ENCODE results near the gene NFS1.
"Not testable (repeated sequence)": the region's sequence is repeated elsewhere in the genome, so short reads cannot be mapped to it uniquely, and the experiment has no call there.

NFS1 gene

DNA sequence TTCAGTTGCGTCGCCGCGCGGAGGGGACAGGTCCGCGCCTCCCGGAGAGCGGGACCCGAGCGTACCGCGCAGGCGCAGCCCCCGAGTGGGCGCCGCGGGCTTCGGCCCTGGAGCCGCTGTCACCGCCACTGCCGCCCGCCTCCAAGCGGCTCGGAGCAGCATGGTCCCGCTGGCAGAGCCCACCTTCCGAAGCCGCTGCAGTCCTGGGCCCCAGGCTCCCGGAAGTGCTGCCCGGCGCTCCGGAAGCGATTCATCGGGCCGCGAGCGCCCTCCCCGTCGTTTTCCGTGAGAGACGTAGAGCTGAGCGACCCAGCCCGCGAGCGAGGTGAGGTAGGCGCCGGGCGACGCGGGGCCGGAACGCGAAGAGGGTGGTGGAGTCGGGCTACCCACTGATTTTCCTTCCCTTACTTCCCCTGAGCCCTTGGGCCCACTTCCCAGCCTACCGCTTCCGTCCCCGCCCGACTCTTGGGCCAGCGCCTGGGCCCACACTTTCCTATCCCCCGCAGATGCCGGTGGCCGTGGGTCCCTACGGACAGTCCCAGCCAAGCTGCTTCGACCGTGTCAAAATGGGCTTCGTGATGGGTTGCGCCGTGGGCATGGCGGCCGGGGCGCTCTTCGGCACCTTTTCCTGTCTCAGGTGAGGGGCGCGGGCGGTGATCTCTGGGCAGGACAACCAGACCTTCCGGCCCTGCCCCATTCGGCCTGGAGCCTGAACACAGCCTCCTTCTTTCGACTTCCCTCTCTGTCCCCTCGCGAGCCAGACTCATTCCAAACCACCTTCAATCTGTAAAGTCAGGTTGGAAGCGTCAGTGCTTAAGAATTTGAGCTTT is at the start of gene NFS1, which contains the start of gene ROMO1:
Gene NFS1 (minus strand): TSS at position 226 of the 830 bp plus-strand sequence. CDS start 64 bp downstream, at position 162.
Gene ROMO1 (plus strand): TSS at position 279 of the 830 bp plus-strand sequence. CDS start 228 bp downstream, at position 507.
- peak; percentile 61 to 76 for DNase-seq (ENCODE audit: extremely low read depth in 1 of 2, low read depth in 1 of 2)

DNA sequence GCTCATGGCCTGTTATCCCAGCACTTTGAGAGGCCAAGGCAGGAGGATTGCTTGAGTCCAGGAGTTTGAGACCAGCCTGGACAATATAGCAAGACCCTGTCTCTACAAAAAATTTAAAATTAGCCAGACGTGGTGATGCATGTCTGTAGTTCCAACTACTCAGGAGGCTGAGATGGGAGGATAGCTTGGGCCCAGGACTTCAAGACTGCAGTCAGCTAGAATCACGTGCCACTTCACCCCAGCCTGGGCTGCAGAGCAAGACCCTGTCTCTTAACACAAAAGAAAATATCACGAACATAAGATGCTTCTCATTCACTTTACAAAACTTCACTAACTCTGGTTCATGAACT is 45.3 kb upstream of the NFS1 start:
- DNase-seq (ENCODE audit: extremely low read depth in 1 of 2, low read depth in 1 of 2), result not testable (repeated sequence)

DNA sequence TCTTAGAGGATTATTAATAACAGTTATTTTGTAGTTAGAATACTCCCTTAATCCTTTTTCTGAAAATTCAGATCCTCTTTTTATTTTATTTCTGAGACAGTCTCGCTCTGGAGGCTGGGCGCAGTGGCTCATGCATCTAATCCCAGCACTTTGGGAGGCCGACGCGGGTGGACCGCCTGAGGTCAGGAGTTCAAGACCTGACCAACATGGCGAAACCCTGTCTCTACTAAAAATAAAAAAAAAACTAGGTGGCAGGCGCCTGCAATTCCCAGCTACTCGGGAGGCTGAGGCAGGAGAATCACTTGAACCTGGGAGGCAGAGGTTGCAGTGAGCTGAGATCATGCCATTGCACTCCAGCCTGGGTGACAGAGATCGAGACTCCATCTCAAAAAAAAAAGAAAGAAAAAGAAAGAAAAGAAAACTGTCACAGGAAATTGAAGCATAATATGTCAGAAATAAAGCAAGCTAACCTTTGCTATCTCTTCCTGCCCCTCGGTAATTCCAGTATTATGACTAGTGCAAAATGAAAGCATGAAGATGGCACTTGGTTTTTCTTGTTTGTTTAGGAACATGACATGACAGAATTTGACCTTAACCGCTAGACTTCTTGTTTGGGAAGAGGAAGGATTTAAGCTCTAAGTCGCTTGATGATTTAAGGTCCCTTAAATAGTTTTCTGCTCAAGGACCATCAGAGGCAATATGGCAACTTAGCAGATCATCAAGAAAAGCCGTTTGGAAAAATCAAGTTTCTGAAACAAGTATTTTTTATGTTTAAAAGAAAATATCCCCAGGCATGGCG is 44.7 kb upstream of the NFS1 start:
- DNase-seq (ENCODE audit: extremely low read depth in 1 of 2, low read depth in 1 of 2), result no peak

DNA sequence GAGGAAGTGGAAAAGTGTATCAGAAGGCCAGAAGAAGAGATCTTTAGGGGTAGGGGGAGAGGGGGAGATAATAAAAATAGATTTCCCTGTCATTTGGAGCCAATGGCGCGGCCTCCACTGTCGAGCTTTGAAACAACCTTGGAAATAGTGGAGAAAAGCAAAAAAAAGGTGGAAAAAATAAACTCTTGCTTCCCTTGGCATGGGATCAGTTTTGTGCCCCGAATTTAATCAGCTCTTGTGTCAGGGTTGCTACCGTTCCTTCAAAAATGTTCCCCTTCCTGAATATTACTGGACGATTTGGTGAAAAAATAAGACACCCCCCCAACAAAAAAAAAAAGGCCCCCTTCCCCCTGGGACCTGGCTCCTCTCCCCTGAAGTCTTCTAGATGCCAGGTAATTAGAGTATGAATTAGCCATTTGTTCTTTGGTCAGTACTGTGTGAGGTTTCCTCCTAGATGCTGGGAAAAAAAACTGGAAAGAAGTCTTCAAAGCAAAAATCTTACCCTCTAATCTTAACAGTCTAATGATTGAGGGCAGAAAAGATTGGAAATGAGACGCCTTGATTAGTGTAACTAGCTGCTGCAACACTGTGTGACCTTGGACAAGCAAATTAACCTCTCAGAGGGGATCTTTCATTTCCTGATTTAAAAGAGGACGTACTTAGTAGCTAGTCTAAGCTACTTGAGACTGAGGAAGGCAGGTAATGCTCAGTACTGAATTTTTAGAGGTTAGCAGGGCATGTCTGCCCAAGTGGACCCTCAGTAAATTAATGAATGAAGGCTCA is 43.8 kb upstream of the NFS1 start:
- DNase-seq (ENCODE audit: extremely low read depth in 1 of 2, low read depth in 1 of 2), result no peak

DNA sequence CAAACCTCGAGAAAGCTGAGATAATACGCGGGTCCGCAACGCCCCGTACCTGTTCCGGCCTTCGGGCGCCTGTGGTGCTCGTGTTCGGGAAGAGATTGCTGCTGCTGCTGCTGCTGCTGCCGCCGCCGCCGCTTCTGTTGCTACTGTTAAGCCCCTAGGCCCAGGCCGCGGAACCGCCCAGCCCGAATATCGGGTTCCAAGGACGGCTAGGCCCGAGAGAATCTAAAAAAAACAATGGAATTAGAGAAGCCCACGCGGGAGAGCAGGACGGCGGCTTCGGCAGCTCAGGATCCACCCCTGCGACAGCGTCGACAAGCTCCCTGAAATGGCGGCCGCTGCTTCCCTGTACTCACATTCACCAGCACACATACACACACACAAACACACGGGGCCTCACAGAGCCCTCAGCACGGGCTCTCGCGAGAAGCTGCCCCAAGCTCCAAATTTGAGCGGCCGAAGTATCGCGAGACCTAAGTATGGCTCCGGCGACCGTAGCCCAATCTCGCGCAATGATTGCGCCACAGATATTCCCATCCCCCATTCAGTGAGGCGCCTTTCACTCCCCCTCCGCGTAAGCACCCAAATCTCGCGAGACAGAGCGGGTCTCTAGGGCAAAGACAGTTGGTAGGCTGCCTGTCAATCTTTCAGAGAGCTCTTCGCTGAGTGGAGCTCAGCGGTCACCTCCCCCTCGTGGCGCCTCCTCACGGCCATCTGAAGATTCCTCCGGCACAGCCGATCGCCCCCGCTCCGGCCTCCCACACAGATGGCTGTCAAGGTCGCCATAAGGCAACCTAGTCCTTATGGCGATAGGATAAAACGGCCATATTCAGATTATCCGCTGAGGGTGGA is 43.0 kb upstream of the NFS1 start, which contains the start of gene RBM39:
Gene RBM39 (minus strand): TSS at position 369 of the 849 bp plus-strand sequence. CDS start 1,386 bp downstream, outside the sequence.
- DNase-seq (ENCODE audit: extremely low read depth in 1 of 2, low read depth in 1 of 2), result peak; percentile 96 to 100

DNA sequence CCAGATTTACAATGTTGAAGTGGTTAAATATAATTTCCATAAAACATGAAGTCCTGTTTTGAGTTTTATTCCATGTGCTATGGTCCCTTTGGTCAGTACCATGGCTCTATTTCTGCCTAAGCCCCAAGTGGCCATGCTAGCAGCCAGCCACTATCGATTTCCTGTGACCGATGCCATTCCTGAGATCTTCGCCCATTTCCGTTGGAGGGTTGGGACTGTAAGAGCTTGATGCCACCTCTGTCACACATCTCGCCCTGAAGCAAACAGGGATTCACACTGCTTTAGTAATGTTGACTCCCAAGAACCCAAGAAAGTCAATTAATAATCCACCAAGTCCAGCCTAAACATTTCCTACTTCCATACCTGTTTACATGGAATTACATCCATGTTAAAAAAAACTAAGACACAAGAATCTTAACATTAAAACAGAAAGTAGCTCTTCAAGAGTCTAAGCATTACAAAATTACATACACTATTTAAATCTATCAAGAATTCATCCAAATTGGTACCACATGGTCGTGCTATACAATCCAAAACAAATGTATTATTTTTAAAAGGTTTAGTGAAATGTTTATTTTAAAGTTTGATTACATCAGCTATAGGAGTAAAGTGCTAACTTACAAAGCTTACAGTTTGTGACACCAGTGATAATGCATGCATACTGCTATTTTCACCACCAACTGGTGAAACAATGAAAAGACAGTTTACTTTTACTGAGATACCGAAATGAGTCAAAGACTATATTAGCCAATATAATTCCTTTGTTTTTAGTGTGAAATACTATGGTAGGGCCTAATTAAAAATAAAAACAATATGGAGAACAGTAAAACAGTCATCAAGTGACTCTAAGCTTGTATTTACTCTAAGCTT is 40.4 kb upstream of the NFS1 start:
- DNase-seq (ENCODE audit: extremely low read depth in 1 of 2, low read depth in 1 of 2), result no peak

DNA sequence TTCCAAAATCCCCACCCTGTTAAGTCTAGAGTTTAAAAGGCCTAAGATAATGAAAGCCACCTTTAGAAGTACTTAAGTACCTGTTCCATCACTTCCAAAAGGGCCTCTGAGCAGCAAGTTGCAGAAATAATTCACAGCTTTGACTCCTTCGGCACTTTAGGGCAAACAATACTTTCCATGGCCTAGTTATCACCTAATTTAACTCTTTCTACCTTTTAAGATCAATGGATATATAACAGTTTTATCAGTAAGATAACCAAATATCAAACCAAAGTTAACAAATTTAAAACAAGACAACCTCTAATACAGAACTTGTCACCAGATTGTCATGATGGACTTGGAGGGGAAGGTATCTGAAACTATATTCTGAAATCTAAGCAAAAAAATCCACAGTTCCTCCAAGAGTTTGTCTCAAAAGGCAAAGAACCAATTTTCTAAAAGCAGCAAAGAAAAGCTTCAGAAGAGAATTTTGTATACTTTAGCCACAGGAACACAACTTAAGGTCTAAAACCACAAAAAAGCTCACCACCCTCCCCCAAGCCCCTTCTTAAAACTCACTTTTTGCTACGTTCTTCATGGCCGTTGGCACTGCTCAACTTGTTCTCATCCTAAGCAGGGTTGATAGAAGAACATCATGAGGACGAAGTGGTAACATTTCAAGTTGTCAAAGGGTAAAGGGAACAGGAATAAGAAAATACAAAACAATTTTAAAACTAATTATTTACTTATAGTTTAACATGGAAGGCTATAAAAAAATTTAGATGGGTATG is 39.4 kb upstream of the NFS1 start:
- DNase-seq (ENCODE audit: extremely low read depth in 1 of 2, low read depth in 1 of 2), result no peak

DNA sequence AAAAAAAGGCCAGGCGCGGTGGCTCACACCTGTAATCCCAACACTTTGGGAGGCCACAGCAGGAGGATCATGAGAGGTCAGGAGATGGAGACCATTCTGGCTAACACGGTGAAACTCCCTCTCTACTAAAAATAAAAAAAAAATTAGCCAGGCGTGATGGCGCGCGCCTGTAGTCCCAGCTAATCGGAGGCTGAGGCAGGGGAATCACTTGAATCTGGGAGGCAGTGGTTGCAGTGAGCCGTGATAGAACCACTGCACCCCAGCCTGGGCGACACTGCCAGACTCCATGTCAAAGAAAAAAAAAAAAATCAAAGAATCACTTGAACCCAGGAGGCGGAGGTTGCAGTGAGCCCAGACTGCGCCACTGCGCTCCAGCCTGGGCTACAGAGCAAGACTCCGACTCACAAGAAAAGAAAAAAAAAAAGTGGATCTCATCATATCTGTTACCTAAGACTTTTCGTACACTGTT is 38.7 kb upstream of the NFS1 start:
- DNase-seq (ENCODE audit: extremely low read depth in 1 of 2, low read depth in 1 of 2), result no peak

DNA sequence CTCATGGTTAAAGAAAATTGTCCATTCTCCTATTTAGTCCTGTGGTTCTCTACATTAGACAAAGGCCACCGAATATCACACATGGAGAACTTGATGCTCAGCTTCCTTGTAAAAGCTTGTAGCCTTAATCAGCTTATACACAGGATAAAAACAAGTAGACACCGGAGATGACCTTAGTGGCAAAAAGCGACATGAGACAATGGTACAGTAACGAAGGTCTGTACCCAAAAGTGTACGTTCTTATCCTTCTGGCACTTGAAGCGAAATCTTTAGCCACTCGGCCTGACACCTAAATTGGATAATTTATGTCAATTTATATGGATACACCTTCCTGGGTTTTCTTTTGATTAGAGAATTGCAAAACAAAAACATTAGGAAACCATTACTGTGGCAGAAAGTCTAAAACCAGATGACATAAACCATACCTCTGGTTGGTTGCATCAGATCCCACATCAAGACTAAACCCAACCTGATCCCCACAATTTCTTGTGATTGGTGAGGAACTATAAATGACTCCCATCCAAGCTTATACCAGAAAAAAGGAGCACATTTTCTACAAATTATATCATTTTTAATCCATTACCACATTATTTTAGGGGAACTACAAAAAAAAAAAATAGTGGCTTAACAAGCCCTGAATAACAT is 36.8 kb upstream of the NFS1 start:
- DNase-seq (ENCODE audit: extremely low read depth in 1 of 2, low read depth in 1 of 2), result no peak

DNA sequence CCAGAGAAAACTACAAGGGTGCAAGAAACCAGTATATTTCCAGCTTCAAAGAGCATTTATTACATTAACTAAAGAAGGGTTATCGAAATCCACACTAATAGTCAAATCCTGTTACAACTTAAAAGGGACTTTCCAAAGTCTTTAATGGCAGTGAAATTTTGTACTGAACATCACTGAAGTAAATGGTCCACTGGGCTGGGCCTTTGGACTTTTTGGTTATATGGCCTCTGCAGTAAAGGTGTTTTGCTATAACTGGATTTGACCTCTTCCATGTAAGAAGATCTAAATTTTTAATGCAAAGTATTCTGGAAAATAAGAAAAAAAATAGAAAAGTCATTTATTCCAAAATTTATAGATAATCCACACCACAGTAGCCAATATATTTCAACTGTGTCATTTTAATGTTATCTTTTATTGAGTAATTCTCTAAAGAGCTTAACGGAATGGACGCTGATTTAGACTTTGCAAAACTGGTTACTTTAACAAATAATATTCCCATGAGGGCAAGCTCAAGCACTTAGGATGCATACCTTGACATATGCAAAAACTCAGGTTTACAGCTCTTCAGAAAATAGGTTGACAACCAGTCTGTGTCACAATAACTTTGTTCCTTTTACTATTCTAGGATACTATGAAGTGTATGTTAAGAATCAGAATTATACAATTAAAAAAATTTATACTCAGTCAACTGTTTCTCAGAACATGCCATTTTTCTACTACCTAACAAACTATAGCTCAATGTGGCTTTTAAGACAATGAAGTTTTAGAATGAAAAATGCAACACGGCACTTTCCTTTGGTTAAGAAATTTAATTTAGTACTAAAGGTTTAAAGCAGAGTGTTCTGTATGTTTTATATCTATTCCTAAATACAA is 35.9 kb upstream of the NFS1 start:
- no peak for DNase-seq (ENCODE audit: extremely low read depth in 1 of 2, low read depth in 1 of 2)

DNA sequence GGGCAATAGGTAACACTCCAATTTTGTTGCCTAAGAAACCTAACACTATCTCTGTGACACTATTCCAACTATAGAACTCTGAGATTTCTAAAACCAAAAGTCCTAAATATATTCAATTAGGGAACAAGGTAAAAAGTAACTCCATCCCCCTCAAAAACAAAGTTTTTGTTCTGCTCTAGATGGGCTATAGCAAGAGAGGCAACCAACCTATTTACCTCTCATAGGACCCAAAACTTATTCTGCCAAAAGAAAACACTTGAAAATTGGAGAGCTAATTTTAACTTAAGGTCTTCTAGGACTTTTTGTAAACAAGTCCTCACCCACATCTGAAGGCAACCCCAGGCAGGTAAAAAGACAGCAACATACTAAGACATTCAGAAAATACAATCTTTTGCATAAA is 35.2 kb upstream of the NFS1 start:
- no peak for DNase-seq (ENCODE audit: extremely low read depth in 1 of 2, low read depth in 1 of 2)

DNA sequence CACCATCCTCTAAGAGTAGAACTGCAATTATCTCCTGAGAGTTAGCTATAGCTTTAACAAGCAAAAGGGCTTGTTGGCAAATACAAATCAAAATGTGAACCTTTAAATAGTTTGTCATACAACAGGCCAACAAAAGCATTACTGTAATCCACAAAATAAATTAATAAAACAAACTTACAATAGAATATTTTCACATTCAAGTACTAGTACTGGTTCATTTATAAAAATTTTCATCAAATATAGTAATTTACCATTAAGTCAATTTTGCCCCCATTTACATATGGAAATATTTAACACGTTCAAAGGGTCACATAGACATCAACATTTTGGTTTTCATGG is 33.5 kb upstream of the NFS1 start:
- no peak for DNase-seq (ENCODE audit: extremely low read depth in 1 of 2, low read depth in 1 of 2)

DNA sequence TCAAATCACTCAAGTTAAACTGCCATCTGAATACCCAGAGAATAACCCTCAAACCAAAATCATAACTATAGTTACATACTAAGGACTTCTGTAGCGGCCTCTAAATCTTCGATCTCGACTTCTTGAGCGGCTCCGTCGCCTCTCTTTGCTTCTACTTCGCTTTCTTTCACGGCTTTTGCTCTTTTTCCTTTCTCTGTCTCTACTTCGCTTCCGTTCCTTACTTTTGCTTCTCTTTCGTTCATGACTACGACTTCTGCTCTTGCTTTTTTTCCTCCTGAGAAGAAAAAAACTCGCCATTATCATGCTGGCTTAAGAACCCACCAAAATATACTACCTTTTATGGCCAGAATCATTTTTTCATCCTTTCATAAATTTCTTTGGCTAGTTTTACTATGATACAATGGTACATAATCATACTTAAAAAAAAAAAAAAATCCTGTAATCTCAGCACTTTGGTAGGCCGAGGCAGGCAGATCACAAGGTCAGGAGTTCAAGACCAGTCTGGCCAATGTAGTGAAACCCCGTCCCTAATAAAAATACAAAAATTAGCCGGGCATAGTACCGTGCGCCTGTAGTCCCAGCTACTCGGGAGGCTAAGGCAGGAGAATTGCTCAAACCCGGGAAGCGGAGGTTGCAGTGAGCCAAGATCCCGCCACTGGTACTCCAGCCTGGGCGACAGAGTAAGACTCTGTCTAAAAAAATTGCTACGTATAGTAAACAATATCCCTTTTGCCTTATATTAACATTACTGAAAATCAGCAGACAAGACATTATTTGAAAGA is 32.9 kb upstream of the NFS1 start:
- DNase-seq (ENCODE audit: extremely low read depth in 1 of 2, low read depth in 1 of 2), result no peak

DNA sequence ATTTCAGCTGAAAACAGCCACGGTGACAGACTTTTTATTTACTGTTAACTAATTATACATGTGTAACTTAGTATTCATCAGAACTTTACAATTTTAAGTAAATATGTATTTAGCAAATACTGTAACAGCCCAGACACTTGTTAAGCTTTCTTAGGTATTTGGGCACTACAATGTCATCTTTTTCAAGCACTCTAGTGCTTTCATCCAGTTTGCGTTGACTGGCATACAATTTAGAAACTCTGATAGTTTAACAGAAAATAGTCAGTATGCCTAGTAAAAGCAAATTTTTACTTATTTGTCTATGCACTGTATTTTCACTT is 32.3 kb upstream of the NFS1 start:
- DNase-seq (ENCODE audit: extremely low read depth in 1 of 2, low read depth in 1 of 2), result no peak

DNA sequence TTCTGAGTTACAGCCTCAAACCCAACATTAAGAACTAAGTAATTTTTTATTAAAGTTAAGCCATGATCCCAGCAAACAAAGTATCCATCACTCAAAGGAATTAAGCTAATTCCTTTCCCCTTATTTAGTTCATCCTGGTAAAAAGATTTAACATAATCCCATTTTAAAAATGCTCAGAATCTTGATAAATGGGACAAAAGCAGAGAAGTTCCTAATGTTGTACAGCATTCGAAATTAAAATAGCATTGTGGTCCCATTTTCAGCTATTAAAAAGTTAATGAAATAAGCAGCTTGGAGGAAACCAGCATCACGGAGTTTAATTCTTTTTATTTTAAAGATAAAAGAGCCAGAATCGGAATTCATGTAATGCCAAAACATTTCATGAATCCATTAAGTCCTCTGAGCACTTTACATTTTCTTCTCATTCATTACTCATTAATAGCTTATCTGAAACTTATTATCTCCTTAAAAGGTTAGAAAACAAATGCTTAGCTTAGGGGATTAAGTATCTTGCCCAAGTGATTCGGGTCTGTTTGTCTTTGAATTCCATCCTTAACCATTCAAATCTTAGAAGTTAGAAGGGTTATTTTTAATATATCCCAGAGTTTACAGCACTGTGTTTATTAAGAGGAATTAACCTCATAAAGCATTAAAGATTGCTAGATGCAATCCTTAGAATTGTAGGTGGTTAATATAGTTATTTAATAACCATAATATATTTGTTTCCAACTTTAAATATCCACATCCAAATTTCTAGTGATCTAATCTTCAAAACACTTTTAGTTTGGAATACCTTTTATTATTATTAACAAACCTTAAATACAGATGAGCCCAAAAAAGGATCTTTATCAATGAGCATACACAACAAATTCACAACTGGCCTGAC is 31.7 kb upstream of the NFS1 start:
- DNase-seq (ENCODE audit: extremely low read depth in 1 of 2, low read depth in 1 of 2), result no peak
